Measurements from ENCODE around the gene DTNB. TPM values are rescaled to one million over a fixed set of nuclear protein-coding genes. Genes with fewer than 3 reads are reported as not detected.

DTNB gene
- total RNA-seq, 1 experiment from 2014 or later = 4.8 TPM

- no peak for DNase-seq (ENCODE audit: low spot score)
Measured at GRCh38 chr2:25341011-25341727, 332.2 kb downstream of the DTNB start.

- DNase-seq (ENCODE audit: low spot score) = no peak
Measured at GRCh38 chr2:25340181-25340921, 333.0 kb downstream of the DTNB start.

- no peak for DNase-seq (ENCODE audit: low spot score)
Measured at GRCh38 chr2:25339791-25340180, 333.6 kb downstream of the DTNB start.

GRCh38 chr2:25339211-25339674 is 334.1 kb downstream of the DTNB start:
- DNase-seq (ENCODE audit: low spot score) = no peak

- no peak for DNase-seq (ENCODE audit: low spot score)
Measured at GRCh38 chr2:25338401-25338800, 335.0 kb downstream of the DTNB start.

- no peak for DNase-seq (ENCODE audit: low spot score)
Measured at GRCh38 chr2:25337891-25338290, 335.5 kb downstream of the DTNB start.

- DNase-seq (ENCODE audit: low spot score) = no peak
Measured at GRCh38 chr2:25337276-25337675, 336.1 kb downstream of the DTNB start.

GRCh38 chr2:25336383-25336841 is 337.0 kb downstream of the DTNB start:
- DNase-seq (ENCODE audit: low spot score) = no peak

- no peak for DNase-seq (ENCODE audit: low spot score)
Measured at GRCh38 chr2:25335971-25336370, 337.4 kb downstream of the DTNB start.

- no peak for DNase-seq (ENCODE audit: low spot score)
Measured at GRCh38 chr2:25335204-25335603, 338.2 kb downstream of the DTNB start.

GRCh38 chr2:25334482-25334881 is 338.9 kb downstream of the DTNB start:
- DNase-seq (ENCODE audit: low spot score) = no peak

- no peak for DNase-seq (ENCODE audit: low spot score)
Measured at GRCh38 chr2:25333981-25334380, 339.4 kb downstream of the DTNB start.

- DNase-seq (ENCODE audit: low spot score) = no peak
Measured at GRCh38 chr2:25332571-25332970, 340.8 kb downstream of the DTNB start.

GRCh38 chr2:25331686-25332365 is 341.6 kb downstream of the DTNB start:
- no peak for DNase-seq (ENCODE audit: low spot score)

GRCh38 chr2:25330937-25331336 is 342.4 kb downstream of the DTNB start:
- DNase-seq (ENCODE audit: low spot score) = no peak

GRCh38 chr2:25330273-25330672 is 343.1 kb downstream of the DTNB start:
- no peak for DNase-seq (ENCODE audit: low spot score)

GRCh38 chr2:25328152-25329085 is 345.0 kb downstream of the DTNB start:
- DNase-seq (ENCODE audit: low spot score) = no peak

Data from H4 (cell line).